GM12878 (cell line): ENCODE data around the gene STK32B.
A peak's percentile ranks its signal among the peaks of the same experiment; 100 is the strongest.

ENCODE experiments used
- POU2F2 ChIP-seq: IDR thresholded peaks from 3 replicates; pipeline ENCODE4 v1.6.1; 2011; ENCODE audit warnings: low read depth, mild to moderate bottlenecking, low read length, borderline replicate concordance
- TCF12 ChIP-seq: IDR thresholded peaks from 2 replicates; pipeline ENCODE4 v1.6.1; 2011; ENCODE audit warnings: low read depth, mild to moderate bottlenecking, low read length
- ZNF274 ChIP-seq: IDR thresholded peaks from one replicate; pipeline ENCODE4 v1.8.0; 2011; ENCODE audit not compliant: insufficient read length, insufficient read depth
- TF ChIP-seq, protein P1 (sequence below): fragments of 450-650 bp; formaldehyde crosslinking; IDR thresholded peaks from 2 replicates; pipeline ENCODE4 v1.5.0; 2022; ENCODE audit warnings: mild to moderate bottlenecking, missing genetic modification characterization
- TF ChIP-seq, protein P2 (sequence below), 3 experiments: IDR thresholded peaks in 2 of 3; conservative IDR thresholded peaks in 1 of 3; 2 replicates each; pipeline ENCODE4 v1.5.1; 2011; ENCODE audit warnings: low read depth in 3 of 3, low read length in 3 of 3, mild to moderate bottlenecking in 3 of 3, control low read depth in 2 of 3, moderate library complexity in 2 of 3, inconsistent platforms in 1 of 3, mixed read lengths in 1 of 3; ENCODE audit not compliant: control insufficient read depth in 2 of 3, insufficient read depth in 1 of 3; ENCODE audit errors: extremely low read depth in 1 of 3

- TF ChIP-seq POU2F2 (no peak), TCF12 (no peak), ZNF274 (no peak)
- TF ChIP-seq, protein P1, sequence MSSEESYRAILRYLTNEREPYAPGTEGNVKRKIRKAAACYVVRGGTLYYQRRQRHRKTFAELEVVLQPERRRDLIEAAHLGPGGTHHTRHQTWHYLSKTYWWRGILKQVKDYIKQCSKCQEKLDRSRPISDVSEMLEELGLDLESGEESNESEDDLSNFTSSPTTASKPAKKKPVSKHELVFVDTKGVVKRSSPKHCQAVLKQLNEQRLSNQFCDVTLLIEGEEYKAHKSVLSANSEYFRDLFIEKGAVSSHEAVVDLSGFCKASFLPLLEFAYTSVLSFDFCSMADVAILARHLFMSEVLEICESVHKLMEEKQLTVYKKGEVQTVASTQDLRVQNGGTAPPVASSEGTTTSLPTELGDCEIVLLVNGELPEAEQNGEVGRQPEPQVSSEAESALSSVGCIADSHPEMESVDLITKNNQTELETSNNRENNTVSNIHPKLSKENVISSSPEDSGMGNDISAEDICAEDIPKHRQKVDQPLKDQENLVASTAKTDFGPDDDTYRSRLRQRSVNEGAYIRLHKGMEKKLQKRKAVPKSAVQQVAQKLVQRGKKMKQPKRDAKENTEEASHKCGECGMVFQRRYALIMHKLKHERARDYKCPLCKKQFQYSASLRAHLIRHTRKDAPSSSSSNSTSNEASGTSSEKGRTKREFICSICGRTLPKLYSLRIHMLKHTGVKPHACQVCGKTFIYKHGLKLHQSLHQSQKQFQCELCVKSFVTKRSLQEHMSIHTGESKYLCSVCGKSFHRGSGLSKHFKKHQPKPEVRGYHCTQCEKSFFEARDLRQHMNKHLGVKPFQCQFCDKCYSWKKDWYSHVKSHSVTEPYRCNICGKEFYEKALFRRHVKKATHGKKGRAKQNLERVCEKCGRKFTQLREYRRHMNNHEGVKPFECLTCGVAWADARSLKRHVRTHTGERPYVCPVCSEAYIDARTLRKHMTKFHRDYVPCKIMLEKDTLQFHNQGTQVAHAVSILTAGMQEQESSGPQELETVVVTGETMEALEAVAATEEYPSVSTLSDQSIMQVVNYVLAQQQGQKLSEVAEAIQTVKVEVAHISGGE = no peak
- TF ChIP-seq, protein P2, sequence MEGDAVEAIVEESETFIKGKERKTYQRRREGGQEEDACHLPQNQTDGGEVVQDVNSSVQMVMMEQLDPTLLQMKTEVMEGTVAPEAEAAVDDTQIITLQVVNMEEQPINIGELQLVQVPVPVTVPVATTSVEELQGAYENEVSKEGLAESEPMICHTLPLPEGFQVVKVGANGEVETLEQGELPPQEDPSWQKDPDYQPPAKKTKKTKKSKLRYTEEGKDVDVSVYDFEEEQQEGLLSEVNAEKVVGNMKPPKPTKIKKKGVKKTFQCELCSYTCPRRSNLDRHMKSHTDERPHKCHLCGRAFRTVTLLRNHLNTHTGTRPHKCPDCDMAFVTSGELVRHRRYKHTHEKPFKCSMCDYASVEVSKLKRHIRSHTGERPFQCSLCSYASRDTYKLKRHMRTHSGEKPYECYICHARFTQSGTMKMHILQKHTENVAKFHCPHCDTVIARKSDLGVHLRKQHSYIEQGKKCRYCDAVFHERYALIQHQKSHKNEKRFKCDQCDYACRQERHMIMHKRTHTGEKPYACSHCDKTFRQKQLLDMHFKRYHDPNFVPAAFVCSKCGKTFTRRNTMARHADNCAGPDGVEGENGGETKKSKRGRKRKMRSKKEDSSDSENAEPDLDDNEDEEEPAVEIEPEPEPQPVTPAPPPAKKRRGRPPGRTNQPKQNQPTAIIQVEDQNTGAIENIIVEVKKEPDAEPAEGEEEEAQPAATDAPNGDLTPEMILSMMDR (IDR thresholded peaks at IDR 0.05 in 2 of 3, conservative IDR thresholded peaks at IDR 0.05 in 1 of 3; ENCODE audit: control insufficient read depth in 2 of 3, extremely low read depth in 1 of 3, insufficient read depth in 1 of 3, low read depth in 3 of 3, low read length in 3 of 3) = peak; percentile 54 to 66 (median 62)
Observed at GRCh38 chr4:5399790-5400421, 348.6 kb downstream of the STK32B start.
